Measurements from ENCODE around the gene MARCHF11. TPM values are rescaled to one million over a fixed set of nuclear protein-coding genes. Genes with fewer than 3 reads are reported as not detected.

MARCHF11 gene
- total RNA-seq, 1 experiment from 2014 or later = 0.37 TPM

DNA sequence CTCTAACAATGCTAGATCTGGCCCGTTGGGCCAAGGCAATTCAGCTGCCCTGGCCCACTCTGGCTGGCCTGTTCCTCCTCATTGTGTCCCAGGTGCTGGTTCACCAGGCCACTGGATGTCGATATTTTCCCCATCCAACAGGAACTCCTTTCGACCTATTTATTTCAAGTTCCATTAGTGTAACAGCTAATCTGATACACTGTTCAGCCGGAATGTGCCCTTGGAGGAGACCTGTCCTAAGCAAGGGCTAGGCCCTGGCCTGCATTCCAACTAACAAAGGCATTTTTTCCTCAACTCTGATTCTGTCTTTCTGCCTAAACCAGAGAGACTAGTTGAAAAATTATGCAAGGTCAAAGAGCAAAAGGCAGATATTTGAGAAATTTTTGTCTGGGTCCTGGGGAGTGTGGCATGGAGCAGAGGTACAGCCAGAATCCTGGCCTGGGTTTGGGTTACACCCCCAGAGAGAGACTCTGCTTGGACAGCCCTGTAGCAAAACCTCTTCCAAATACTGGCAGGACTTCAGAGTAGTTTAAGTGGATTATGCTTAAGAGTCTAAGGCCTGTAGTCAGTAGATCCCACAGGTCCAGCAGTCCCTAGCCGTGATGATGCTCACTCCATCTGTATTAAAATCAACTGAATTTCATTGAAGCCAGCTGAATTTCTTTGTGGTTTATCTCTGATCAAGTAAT is 36.1 kb downstream of the MARCHF11 start:
- Histone ChIP-seq H3K27ac (ENCODE audit: insufficient read length, low read depth, low read length) (no peak overlapping the region), H3K4ac (ENCODE audit: low read depth, low read length) (no peak overlapping the region), H3K23ac (ENCODE audit: insufficient read length, low read depth, low read length) (no peak overlapping the region), H3K9me3 (ENCODE audit: control insufficient read depth, low read depth, low read length) (no peaks in the 10 kb centered on the region), H3K56ac (ENCODE audit: insufficient read length, low read depth, low read length) (no peak overlapping the region), H3K14ac (ENCODE audit: insufficient read depth, low read length) (no peak overlapping the region), H3K27me3 (ENCODE audit: insufficient read depth, low read length) (no peaks in the 10 kb centered on the region), H2AK5ac (ENCODE audit: insufficient read length, low read length) (no peak overlapping the region), H3T11ph (ENCODE audit: low read length) (no peak overlapping the region), H2BK15ac (ENCODE audit: low read depth, low read length) (no peak overlapping the region), H2AFZ (ENCODE audit: low read length) (no peak overlapping the region), H2BK12ac (ENCODE audit: insufficient read length, low read depth, low read length) (no peak overlapping the region), H4K8ac (replicated peaks; ENCODE audit: insufficient read length, low read depth, low read length) (no peak overlapping the region), H3K23me2 (ENCODE audit: insufficient read length, low read depth, low read length, poor library complexity, severe bottlenecking) (no peaks in the 10 kb centered on the region), H3K79me1 (ENCODE audit: insufficient read depth, low read depth, low read length, poor library complexity, severe bottlenecking) (no peaks in the 10 kb centered on the region), H2BK20ac (ENCODE audit: low read depth, low read length, poor library complexity, severe bottlenecking) (no peak overlapping the region), H4K5ac (ENCODE audit: insufficient read length, low read depth, low read length) (no peak overlapping the region), H2BK120ac (ENCODE audit: low read depth, low read length, poor library complexity, severe bottlenecking) (no peak overlapping the region), H3K4me1 (ENCODE audit: insufficient read depth, low read length) (no peaks in the 10 kb centered on the region), H3K79me2 (ENCODE audit: insufficient read depth, low read length) (no peaks in the 10 kb centered on the region), H3K4me2 (ENCODE audit: insufficient read depth, insufficient read length, low read length) (no peak overlapping the region), H2BK5ac (ENCODE audit: insufficient read length, low read length) (no peak overlapping the region), H4K91ac (ENCODE audit: insufficient read length, low read depth, low read length) (no peak overlapping the region), H3K18ac (ENCODE audit: insufficient read length, low read depth, low read length) (no peak overlapping the region), H4K20me1 (ENCODE audit: control insufficient read depth, insufficient read depth, insufficient read length) (no peaks in the 10 kb centered on the region), H3K9ac (ENCODE audit: extremely low read depth, insufficient read length, low read length) (no peak overlapping the region)
- TF ChIP-seq, protein P1, sequence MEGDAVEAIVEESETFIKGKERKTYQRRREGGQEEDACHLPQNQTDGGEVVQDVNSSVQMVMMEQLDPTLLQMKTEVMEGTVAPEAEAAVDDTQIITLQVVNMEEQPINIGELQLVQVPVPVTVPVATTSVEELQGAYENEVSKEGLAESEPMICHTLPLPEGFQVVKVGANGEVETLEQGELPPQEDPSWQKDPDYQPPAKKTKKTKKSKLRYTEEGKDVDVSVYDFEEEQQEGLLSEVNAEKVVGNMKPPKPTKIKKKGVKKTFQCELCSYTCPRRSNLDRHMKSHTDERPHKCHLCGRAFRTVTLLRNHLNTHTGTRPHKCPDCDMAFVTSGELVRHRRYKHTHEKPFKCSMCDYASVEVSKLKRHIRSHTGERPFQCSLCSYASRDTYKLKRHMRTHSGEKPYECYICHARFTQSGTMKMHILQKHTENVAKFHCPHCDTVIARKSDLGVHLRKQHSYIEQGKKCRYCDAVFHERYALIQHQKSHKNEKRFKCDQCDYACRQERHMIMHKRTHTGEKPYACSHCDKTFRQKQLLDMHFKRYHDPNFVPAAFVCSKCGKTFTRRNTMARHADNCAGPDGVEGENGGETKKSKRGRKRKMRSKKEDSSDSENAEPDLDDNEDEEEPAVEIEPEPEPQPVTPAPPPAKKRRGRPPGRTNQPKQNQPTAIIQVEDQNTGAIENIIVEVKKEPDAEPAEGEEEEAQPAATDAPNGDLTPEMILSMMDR (conservative IDR thresholded peaks at IDR 0.05) = no peak
- Mint-ChIP-seq H3K9me3 (peaks cover 15 to 18% of the 10 kb centered on the region in 2 experiments), H3K36me3 (ENCODE audit: insufficient read depth in 1 of 3, low read depth in 3 of 3) (peaks cover 5 to 6% (median 5%) of the 10 kb centered on the region in 3 experiments; a peak in 6 of 7 replicates), H3K27me3 (ENCODE audit: low read depth) (no peaks in the 10 kb centered on the region), H3K4me1 (peaks cover 0 to 9% of the 10 kb centered on the region in 2 experiments; a peak in 2 of 4 replicates), H3K27ac (no peak overlapping the region), H3K4me3 (no peak overlapping the region)
- WGBS (ENCODE audit: extremely low coverage, insufficient read length, low lambda C conversion rate) = no CpG with 5 or more reads among the region's 5 CpGs
- DNase-seq = no peak
